Coronary artery (tissue), 2 donors: ENCODE results near the gene FAM171A1.

Source experiments
- DNase-seq: peaks from one replicate; pipeline ENCODE4 v3.0.0-alpha.2; 2017; ENCODE audit warnings: low spot score
- H3K27ac ChIP-seq, 2 donors: fragments of 200-600 bp; sonication (generic); one replicate each; pipeline ENCODE4 v1.5.1; 2016 to 2019
- H3K4me3 ChIP-seq: fragments of 200-600 bp; sonication (generic); 2 replicates; pipeline ENCODE4 v1.5.1; 2016; ENCODE audit warnings: mild to moderate bottlenecking, moderate library complexity
- TF ChIP-seq, protein P1 (sequence below): fragments of 200-600 bp; sonication (generic); IDR thresholded peaks from one replicate; pipeline ENCODE4 v1.5.1; 2019; ENCODE audit warnings: antibody characterized with exemption

FAM171A1 gene

GRCh38 chr10:15324611-15325010 is 46.5 kb downstream of the FAM171A1 start:
- Histone ChIP-seq H3K27ac (no peak overlapping the region), H3K4me3 (no peak overlapping the region)
- TF ChIP-seq, protein P1, sequence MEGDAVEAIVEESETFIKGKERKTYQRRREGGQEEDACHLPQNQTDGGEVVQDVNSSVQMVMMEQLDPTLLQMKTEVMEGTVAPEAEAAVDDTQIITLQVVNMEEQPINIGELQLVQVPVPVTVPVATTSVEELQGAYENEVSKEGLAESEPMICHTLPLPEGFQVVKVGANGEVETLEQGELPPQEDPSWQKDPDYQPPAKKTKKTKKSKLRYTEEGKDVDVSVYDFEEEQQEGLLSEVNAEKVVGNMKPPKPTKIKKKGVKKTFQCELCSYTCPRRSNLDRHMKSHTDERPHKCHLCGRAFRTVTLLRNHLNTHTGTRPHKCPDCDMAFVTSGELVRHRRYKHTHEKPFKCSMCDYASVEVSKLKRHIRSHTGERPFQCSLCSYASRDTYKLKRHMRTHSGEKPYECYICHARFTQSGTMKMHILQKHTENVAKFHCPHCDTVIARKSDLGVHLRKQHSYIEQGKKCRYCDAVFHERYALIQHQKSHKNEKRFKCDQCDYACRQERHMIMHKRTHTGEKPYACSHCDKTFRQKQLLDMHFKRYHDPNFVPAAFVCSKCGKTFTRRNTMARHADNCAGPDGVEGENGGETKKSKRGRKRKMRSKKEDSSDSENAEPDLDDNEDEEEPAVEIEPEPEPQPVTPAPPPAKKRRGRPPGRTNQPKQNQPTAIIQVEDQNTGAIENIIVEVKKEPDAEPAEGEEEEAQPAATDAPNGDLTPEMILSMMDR, result no peak
- DNase-seq, result no peak

GRCh38 chr10:15324113-15324512 is 47.0 kb downstream of the FAM171A1 start:
- TF ChIP-seq, protein P1, result no peak
- Histone ChIP-seq H3K4me3 (no peak overlapping the region), H3K27ac (no peak overlapping the region)
- DNase-seq, result no peak

GRCh38 chr10:15322356-15322755 is 48.7 kb downstream of the FAM171A1 start:
- DNase-seq, result no peak
- no peak overlapping the region for H3K4me3 ChIP-seq
- peak overlapping the region in 1 of 2 donors; percentile 33 for H3K27ac ChIP-seq

GRCh38 chr10:15321431-15322341 is 49.4 kb downstream of the FAM171A1 start:
- TF ChIP-seq, protein P1, result no peak
- H3K27ac ChIP-seq, result peak overlapping the region in 1 of 2 donors; percentile 33
- no peak for DNase-seq
- no peak overlapping the region for H3K4me3 ChIP-seq

More at GRCh38 chr10:15322356-15322755, 48.7 kb downstream of the FAM171A1 start:
- TF ChIP-seq, protein P1, result no peak

DNA sequence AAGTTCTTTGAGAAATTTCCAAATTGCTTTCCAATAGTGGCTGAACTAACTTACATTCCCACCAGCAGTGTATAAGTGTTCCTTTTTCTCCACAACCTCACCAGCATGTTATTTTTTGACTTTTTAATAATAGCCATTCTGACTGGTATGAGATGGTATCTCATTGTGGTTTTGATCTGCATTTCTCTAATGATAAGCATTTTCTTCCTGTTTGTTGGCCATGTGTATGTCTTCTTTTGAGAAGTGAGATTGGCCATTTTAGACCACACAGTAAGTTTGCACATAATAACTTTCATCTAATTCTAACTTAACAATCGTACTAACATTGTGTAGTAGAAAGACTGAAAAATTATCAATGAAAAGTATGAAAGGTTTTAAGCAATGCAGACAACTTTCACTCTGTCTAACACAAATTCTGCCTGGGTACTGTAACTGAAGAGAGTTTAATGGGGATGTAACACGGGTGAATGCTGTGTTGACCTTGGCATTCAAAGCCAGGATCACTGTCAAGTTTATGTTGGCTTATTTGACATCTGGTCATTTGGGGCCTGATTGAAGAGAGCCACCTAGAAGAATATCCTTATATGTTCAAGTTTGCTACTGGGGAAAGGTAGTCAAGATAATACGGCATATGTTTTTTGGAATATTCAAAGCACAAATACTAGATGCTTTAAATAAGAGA is 50.4 kb downstream of the FAM171A1 start:
- H3K27ac ChIP-seq, result peak overlapping the region in 1 of 2 donors; percentile 33
- TF ChIP-seq, protein P1, result no peak
- no peak for DNase-seq
- no peak overlapping the region for H3K4me3 ChIP-seq

DNA sequence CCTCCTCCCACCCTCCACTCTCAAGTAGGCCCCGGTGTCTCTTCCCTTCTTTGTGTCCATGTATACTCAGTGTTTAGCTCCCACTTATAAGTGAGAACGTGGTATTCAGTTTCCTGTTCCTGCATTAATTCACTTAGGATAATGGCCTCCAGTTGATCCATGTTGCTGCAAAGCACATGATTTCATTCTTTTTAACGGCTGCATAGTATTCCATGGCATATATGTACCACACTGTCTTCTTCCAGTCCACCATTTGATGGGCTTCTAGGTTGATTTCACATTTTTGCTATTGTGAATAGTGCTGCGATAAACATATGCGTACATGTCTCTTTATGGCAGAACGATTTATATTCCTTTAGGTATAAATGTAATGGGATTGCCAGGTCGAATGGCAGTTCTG is 51.0 kb downstream of the FAM171A1 start:
- TF ChIP-seq, protein P1, result no peak
- Histone ChIP-seq H3K27ac (no peak overlapping the region), H3K4me3 (no peak overlapping the region)
- no peak for DNase-seq
